Measurements from ENCODE around the gene SF3B1. TPM values are rescaled to one million over a fixed set of nuclear protein-coding genes. Genes with fewer than 3 reads are reported as not detected.
"Not testable (repeated sequence)": the region's sequence is repeated elsewhere in the genome, so short reads cannot be mapped to it uniquely, and the experiment has no call there.

The SF3B1 gene
- total and polyA plus RNA-seq, 5 experiments from 2014 or later = 120 to 768 (median 131) TPM

- Mint-ChIP-seq H3K27ac (no peak overlapping the region), H3K4me3 (no peak overlapping the region), H3K9me3 (no peaks in the 10 kb centered on the region), H3K4me1 (peaks cover 0 to 3% (median under 1%) of the 10 kb centered on the region in 4 donors), H3K36me3 (peaks cover 4 to 97% (median 24%) of the 10 kb centered on the region in 3 donors), H3K27me3 (no peaks in the 10 kb centered on the region)
- POLR2A ChIA-PET = interaction anchor here (1.1 kb wide), 1 partner anchor 29 kb away, joined by 5 read pairs; the partner anchor contains the start of gene SF3B1
- DNase-seq = no peak
- no peak for ATAC-seq
Measured at GRCh38 chr2:197405582-197405981, 29.2 kb downstream of the SF3B1 start.

DNA sequence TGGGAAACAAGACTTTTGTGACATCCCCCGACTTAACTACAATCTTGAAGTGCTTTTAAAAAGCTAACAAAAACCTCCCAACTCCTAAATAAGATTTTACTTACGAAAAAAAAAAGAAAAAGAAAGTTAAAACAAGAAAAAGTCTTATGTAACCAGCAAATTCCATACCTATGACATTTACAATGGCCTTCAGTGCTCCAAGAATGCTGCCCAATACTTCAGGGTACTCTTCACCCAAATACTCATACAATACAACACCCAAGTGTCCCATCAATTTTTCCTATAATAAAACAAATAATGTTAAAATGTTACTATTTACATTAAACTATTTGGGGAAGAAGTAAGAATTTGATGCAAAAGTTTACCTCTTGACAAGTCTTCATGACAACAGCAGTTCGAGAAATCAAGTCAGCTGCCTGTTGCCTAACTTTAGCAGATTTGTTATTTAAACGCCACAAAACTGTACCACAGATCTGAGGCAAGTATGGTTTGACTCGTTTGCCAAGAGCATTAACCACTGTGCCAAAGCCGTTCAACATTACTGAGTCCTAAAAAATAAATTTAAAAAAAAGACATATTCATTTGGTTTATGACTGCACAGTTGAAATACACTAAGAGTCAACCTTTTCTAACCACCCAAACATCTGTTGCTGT lies 34.8 kb downstream of the SF3B1 start:
- POLR2A ChIA-PET = interaction anchor here (0.6 kb wide), 1 partner anchor 84 kb away, joined by 4 read pairs; no protein-coding TSS in a partner anchor
- no peaks in the 10 kb centered on the region for H3K27me3 Mint-ChIP-seq
- DNase-seq = no peak
- H3K36me3 Mint-ChIP-seq = peaks cover 9 to 98% (median 37%) of the 10 kb centered on the region in 3 donors
- H3K4me3 Mint-ChIP-seq = no peak overlapping the region
- H3K4me1 Mint-ChIP-seq = peaks cover 0 to 3% (median under 1%) of the 10 kb centered on the region in 4 donors
- H3K9me3 Mint-ChIP-seq = no peaks in the 10 kb centered on the region
- H3K27ac Mint-ChIP-seq = peak overlapping the region in 1 of 10 donors; percentile 25
- no peak for ATAC-seq

- H3K27me3 Mint-ChIP-seq = no peaks in the 10 kb centered on the region
- H3K27ac Mint-ChIP-seq = peak overlapping the region in 3 of 10 donors; percentile 39 to 46 (median 40)
- H3K36me3 Mint-ChIP-seq = peaks cover 9 to 96% (median 36%) of the 10 kb centered on the region in 3 donors
- peaks cover 0 to 3% (median under 1%) of the 10 kb centered on the region in 4 donors for H3K4me1 Mint-ChIP-seq
- ATAC-seq = no peak
- POLR2A ChIA-PET = interaction anchor here (1.0 kb wide), 1 partner anchor 9 kb away, joined by 4 read pairs; no protein-coding TSS in a partner anchor
- no peaks in the 10 kb centered on the region for H3K9me3 Mint-ChIP-seq
- no peak overlapping the region for H3K4me3 Mint-ChIP-seq
- DNase-seq = no peak
Measured at GRCh38 chr2:197398913-197399312, 35.9 kb downstream of the SF3B1 start.

- POLR2A ChIA-PET = no interaction called here
- peaks cover 0 to 56% (median 8%) of the 10 kb centered on the region in 3 donors for H3K36me3 Mint-ChIP-seq
- no peak overlapping the region for H3K4me3 Mint-ChIP-seq
- H3K27me3 Mint-ChIP-seq = no peaks in the 10 kb centered on the region
- peak overlapping the region in 1 of 10 donors; percentile 1 for H3K27ac Mint-ChIP-seq
- DNase-seq (no peak), ATAC-seq (no peak)
- H3K9me3 Mint-ChIP-seq = no peaks in the 10 kb centered on the region
- H3K4me1 Mint-ChIP-seq = peaks cover 0 to 3% (median 0%) of the 10 kb centered on the region in 4 donors
Measured at GRCh38 chr2:197391220-197391717, 43.6 kb downstream of the SF3B1 start.

GRCh38 chr2:197388866-197389587 lies 45.8 kb downstream of the SF3B1 start:
- Mint-ChIP-seq H3K9me3 (no peaks in the 10 kb centered on the region), H3K36me3 (peaks cover 0 to 36% (median 3%) of the 10 kb centered on the region in 3 donors), H3K27ac (peak overlapping the region in 6 of 10 donors; percentile 31 to 80 (median 48)), H3K4me1 (peaks cover under 1 to 7% (median 4%) of the 10 kb centered on the region in 4 donors), H3K4me3 (no peak overlapping the region), H3K27me3 (peaks cover 0 to 2% (median 0%) of the 10 kb centered on the region in 5 donors)
- POLR2A ChIA-PET = no interaction called here
- ATAC-seq (no peak), DNase-seq (no peak)

- no peak overlapping the region for H3K4me3 Mint-ChIP-seq
- POLR2A ChIA-PET = interaction anchor here (1.0 kb wide), 1 partner anchor 48 kb away, joined by 3 read pairs; the partner anchor contains the start of gene SF3B1
- H3K4me1 Mint-ChIP-seq = peaks cover 1 to 8% (median 5%) of the 10 kb centered on the region in 4 donors
- no peaks in the 10 kb centered on the region for H3K9me3 Mint-ChIP-seq
- H3K27ac Mint-ChIP-seq = no peak overlapping the region
- peaks cover 0 to 19% (median 3%) of the 10 kb centered on the region in 3 donors for H3K36me3 Mint-ChIP-seq
- no peak for ATAC-seq
- no peak for DNase-seq
- peaks cover 0 to 2% (median 0%) of the 10 kb centered on the region in 5 donors for H3K27me3 Mint-ChIP-seq
Measured at GRCh38 chr2:197387179-197387578, 47.6 kb downstream of the SF3B1 start.

DNA sequence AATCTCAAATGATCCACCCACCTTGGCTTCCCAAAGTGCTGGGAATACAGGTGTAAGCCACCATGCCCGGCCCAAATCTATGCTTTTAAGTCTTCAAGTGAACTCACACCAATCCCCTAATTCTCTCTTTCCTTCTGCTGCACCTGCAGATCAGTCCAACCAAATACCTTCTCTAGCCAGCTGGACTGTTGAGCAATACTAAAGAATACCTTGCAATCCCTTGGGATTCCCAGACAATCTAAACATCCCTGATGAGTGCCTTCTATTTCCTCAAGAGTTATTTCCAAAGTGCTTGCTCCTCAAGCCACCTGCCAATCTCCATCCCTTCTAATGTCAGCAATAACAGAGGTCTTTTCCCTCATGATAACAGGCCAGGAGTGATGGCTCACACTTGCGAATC lies 48.6 kb downstream of the SF3B1 start:
- DNase-seq = no peak
- H3K4me1 Mint-ChIP-seq = peaks cover 1 to 8% (median 5%) of the 10 kb centered on the region in 4 donors
- H3K36me3 Mint-ChIP-seq = peaks cover 0 to 10% (median 1%) of the 10 kb centered on the region in 3 donors
- POLR2A ChIA-PET = interaction anchor here (1.0 kb wide), 1 partner anchor 49 kb away, joined by 3 read pairs; the partner anchor contains the start of gene SF3B1
- H3K27ac Mint-ChIP-seq = no peak overlapping the region
- H3K4me3 Mint-ChIP-seq = no peak overlapping the region
- H3K9me3 Mint-ChIP-seq = no peaks in the 10 kb centered on the region
- ATAC-seq = no peak
- peaks cover 0 to 2% (median 0%) of the 10 kb centered on the region in 5 donors for H3K27me3 Mint-ChIP-seq

- H3K27me3 Mint-ChIP-seq = peaks cover 0 to 2% (median 0%) of the 10 kb centered on the region in 5 donors
- DNase-seq (no peak), ATAC-seq (no peak)
- no peak overlapping the region for H3K27ac Mint-ChIP-seq
- H3K4me3 Mint-ChIP-seq = no peak overlapping the region
- H3K4me1 Mint-ChIP-seq = peaks cover 1 to 8% (median 5%) of the 10 kb centered on the region in 4 donors
- POLR2A ChIA-PET = interaction anchor here (0.9 to 1.0 kb wide), 2 partner anchors 74 to 185 kb away, joined by 3 read pairs; no protein-coding TSS in a partner anchor
- no peaks in the 10 kb centered on the region for H3K36me3 Mint-ChIP-seq
- H3K9me3 Mint-ChIP-seq = no peaks in the 10 kb centered on the region
Measured at GRCh38 chr2:197383825-197384224, 51.0 kb downstream of the SF3B1 start.

- H3K9me3 Mint-ChIP-seq = no peaks in the 10 kb centered on the region
- H3K27ac Mint-ChIP-seq = no peak overlapping the region
- POLR2A ChIA-PET = no interaction called here
- H3K4me1 Mint-ChIP-seq = peaks cover 7 to 24% (median 17%) of the 10 kb centered on the region in 4 donors
- no peaks in the 10 kb centered on the region for H3K36me3 Mint-ChIP-seq
- no peak overlapping the region for H3K4me3 Mint-ChIP-seq
- ATAC-seq (no peak), DNase-seq (no peak)
- peaks cover 0 to 2% (median 0%) of the 10 kb centered on the region in 5 donors for H3K27me3 Mint-ChIP-seq
Measured at GRCh38 chr2:197381641-197382040, 53.2 kb downstream of the SF3B1 start.

- ATAC-seq, DNase-seq, POLR2A ChIA-PET, H3K36me3 Mint-ChIP-seq, H3K4me3 Mint-ChIP-seq, H3K27me3 Mint-ChIP-seq, H3K27ac Mint-ChIP-seq, H3K9me3 Mint-ChIP-seq: not testable (repeated sequence)
- peaks cover 10 to 29% (median 17%) of the 10 kb centered on the region in 4 donors for H3K4me1 Mint-ChIP-seq
Measured at GRCh38 chr2:197379918-197380309, 54.9 kb downstream of the SF3B1 start.

DNA sequence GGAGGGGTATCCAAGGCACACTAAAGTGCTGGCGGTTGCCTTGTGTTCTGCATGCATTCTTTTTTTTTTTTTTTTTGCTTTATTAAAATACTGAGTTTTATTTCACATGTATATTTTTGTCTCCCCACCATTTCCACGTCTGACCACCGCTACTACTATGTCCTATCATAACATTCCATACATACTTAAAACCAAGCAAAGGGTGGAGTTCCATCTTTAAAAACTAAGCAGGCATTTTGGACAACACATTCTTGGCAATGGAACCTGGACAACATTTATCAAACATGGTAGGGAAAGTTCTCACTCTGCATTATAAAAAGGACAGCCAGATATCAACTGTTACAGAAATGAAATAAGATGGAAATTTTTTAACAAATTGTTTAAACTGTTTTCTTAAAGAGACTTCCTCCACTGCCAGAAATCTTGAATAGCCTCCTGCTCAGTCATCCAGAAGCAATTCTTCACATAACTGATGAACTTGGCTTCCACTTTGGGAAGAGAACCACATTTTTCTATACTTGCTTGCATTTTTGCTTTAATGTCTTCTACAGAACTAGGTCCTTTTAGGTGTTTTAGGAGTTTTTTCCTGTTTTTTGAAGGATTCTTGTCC lies 55.4 kb downstream of the SF3B1 start:
- not testable (repeated sequence) for H3K27me3 Mint-ChIP-seq, ATAC-seq, H3K36me3 Mint-ChIP-seq, DNase-seq, H3K9me3 Mint-ChIP-seq, H3K4me3 Mint-ChIP-seq
- POLR2A ChIA-PET = interaction anchor here (0.8 to 1.1 kb wide), 2 partner anchors 62 to 74 kb away, joined by 3 to 6 read pairs; no protein-coding TSS in a partner anchor
- H3K4me1 Mint-ChIP-seq = peaks cover 12 to 26% (median 16%) of the 10 kb centered on the region in 4 donors
- peak overlapping the region in 1 of 10 donors; percentile 43 for H3K27ac Mint-ChIP-seq

Measured in naive thymus-derived CD8-positive, alpha-beta T cell (primary cell).